Testis (tissue), 2 donors: ENCODE measurements around the gene GRM5.
"Not testable (repeated sequence)": the region's sequence is repeated elsewhere in the genome, so short reads cannot be mapped to it uniquely, and the experiment has no call there.

Source experiments
- CTCF ChIP-seq, 3 experiments: fragments of 450-650 bp in 2 of 3; fragments of 200-600 bp in 1 of 3; sonication (generic) in 1 of 3; IDR thresholded peaks; one replicate each; pipeline ENCODE4 v1.5.1; 2016 to 2019; ENCODE audit warnings: antibody characterized with exemption in 3 of 3, mild to moderate bottlenecking in 2 of 3, moderate library complexity in 1 of 3
- POLR2A ChIP-seq: fragments of 450-650 bp; IDR thresholded peaks from one replicate; pipeline ENCODE4 v1.6.1; 2017; ENCODE audit warnings: antibody characterized with exemption, mild to moderate bottlenecking, moderate library complexity

GRCh38 chr11:88849773-88850172 lies 216.0 kb downstream of the GRM5 start:
- TF ChIP-seq CTCF (IDR thresholded peaks at IDR 0.05); POLR2A: not testable (repeated sequence)
